H1 (cell line): ENCODE results near the gene LRRC25. TPM values are rescaled to one million over a fixed set of nuclear protein-coding genes. Genes with fewer than 3 reads are reported as not detected.

ENCODE experiments used
- CTCF ChIA-PET: fragments of 300-600 bp; sonication (Branson Sonifier 250); formaldehyde crosslinking; loops from one replicate; lab custom pipeline; 2021; ENCODE audit not compliant: partially characterized antibody; lab: Charles Lee
- POLR2A ChIA-PET: fragments of 300-600 bp; sonication (Branson Sonifier 250); formaldehyde crosslinking; loops from one replicate; lab custom pipeline; 2021; ENCODE audit warnings: inconsistent platforms; ENCODE audit not compliant: partially characterized antibody; lab: Charles Lee
- DNase-seq, 2 experiments: peaks; one replicate each; pipeline versions ENCODE4 v3.0.0 to v3.0.0-alpha.2; 2010 to 2022; ENCODE audit warnings: low spot score in 2 of 2, low read depth in 1 of 2, mixed read lengths in 1 of 2
- FAIRE-seq: peaks from 2 replicates; lab custom pipeline; 2011; peaks lifted over from hg19 to GRCh38; lab: Jason Lieb, UNC
- H2AFZ ChIP-seq: 2 replicates; pipeline ENCODE4 v1.8.1; 2012; ENCODE audit warnings: low read length, inconsistent platforms
- H2AK5ac ChIP-seq: 2 replicates; pipeline ENCODE4 v1.6.1; 2013; ENCODE audit warnings: low read depth, low read length
- H2BK120ac ChIP-seq: replicated peaks from 2 replicates; pipeline ENCODE3; 2013; ENCODE audit warnings: low read depth, low read length, inconsistent platforms
- H2BK12ac ChIP-seq: 2 replicates; pipeline ENCODE4 v1.6.1; 2013; ENCODE audit warnings: low read depth, low read length
- H2BK15ac ChIP-seq: 2 replicates; pipeline ENCODE4 v1.6.1; 2013; ENCODE audit warnings: low read length
- H2BK20ac ChIP-seq: 2 replicates; pipeline ENCODE4 v1.6.1; 2013; ENCODE audit warnings: low read length
- H2BK5ac ChIP-seq: 2 replicates; pipeline ENCODE4 v1.6.1; 2013; ENCODE audit warnings: low read depth, low read length
- H3K14ac ChIP-seq: 2 replicates; pipeline ENCODE4 v1.6.1; 2013; ENCODE audit warnings: inconsistent platforms; ENCODE audit not compliant: insufficient read length
- H3K18ac ChIP-seq: 2 replicates; pipeline ENCODE4 v1.6.1; 2013; ENCODE audit warnings: low read length; ENCODE audit errors: extremely low read depth
- H3K23ac ChIP-seq: 2 replicates; pipeline ENCODE4 v1.6.1; 2013; ENCODE audit warnings: inconsistent platforms; ENCODE audit not compliant: insufficient read length
- H3K23me2 ChIP-seq: 2 replicates; pipeline ENCODE4 v1.6.1; 2013; ENCODE audit warnings: low read depth, low read length
- H3K27ac ChIP-seq: 2 replicates; pipeline ENCODE4 v1.6.1; 2011; ENCODE audit warnings: low read depth, low read length, inconsistent platforms
- H3K27me3 ChIP-seq, 4 experiments: replicated peaks in 1 of 4; 1 replicate in 1 of 4; 2 replicates in 3 of 4; pipeline versions ENCODE4 v1.6.1 to v1.8.1; 2011 to 2013; ENCODE audit warnings: low read length in 3 of 4, mild to moderate bottlenecking in 3 of 4, inconsistent platforms in 2 of 4, mixed read lengths in 2 of 4, moderate library complexity in 1 of 4; ENCODE audit not compliant: control insufficient read depth in 3 of 4, insufficient read depth in 3 of 4; ENCODE audit errors: extremely low read depth in 1 of 4
- H3K36me3 ChIP-seq, 4 experiments: 2 replicates each; pipeline versions ENCODE4 v1.6.1 to v1.8.1; 2011 to 2013; ENCODE audit warnings: mild to moderate bottlenecking in 4 of 4, low read length in 3 of 4, moderate library complexity in 2 of 4, control low read depth in 1 of 4, inconsistent platforms in 1 of 4; ENCODE audit not compliant: insufficient read depth in 4 of 4, control insufficient read depth in 2 of 4
- H3K4ac ChIP-seq: replicated peaks from 2 replicates; pipeline ENCODE3; 2013; ENCODE audit warnings: low read length, low read depth, mixed read lengths, inconsistent platforms; ENCODE audit not compliant: insufficient read length
- H3K4me1 ChIP-seq, 4 experiments: replicated peaks in 1 of 4; 1 replicate in 1 of 4; 2 replicates in 3 of 4; pipeline versions ENCODE4 v1.6.1 to v1.8.1; 2011 to 2013; ENCODE audit warnings: low read length in 3 of 4, inconsistent platforms in 2 of 4, mixed read lengths in 1 of 4; ENCODE audit not compliant: insufficient read depth in 4 of 4, control insufficient read depth in 3 of 4
- H3K4me2 ChIP-seq, 2 experiments: 2 replicates each; pipeline versions ENCODE4 v1.6.1 to v1.8.1; 2011 to 2013; ENCODE audit warnings: low read depth in 2 of 2, low read length in 2 of 2, control low read depth in 1 of 2, inconsistent platforms in 1 of 2, mild to moderate bottlenecking in 1 of 2; ENCODE audit not compliant: insufficient read depth in 1 of 2
- H3K4me3 ChIP-seq, 4 experiments: fragments of 200-600, 300-600 bp in 1 of 4; sonication (generic), shearing (Covaris generic), sonication (Bioruptor Twin) in 1 of 4; 2 replicates each; pipeline versions ENCODE4 v1.5.1 to v1.8.1; 2011 to 2016; ENCODE audit warnings: low read length in 4 of 4, low read depth in 3 of 4, control low read depth in 2 of 4, inconsistent platforms in 2 of 4, mild to moderate bottlenecking in 2 of 4, mixed read lengths in 1 of 4, moderate library complexity in 1 of 4; ENCODE audit not compliant: insufficient read depth in 2 of 4; ENCODE audit errors: extremely low read depth in 1 of 4
- H3K56ac ChIP-seq: replicated peaks from 2 replicates; pipeline ENCODE3; 2013; ENCODE audit warnings: low read depth, mild to moderate bottlenecking, mixed read lengths, low read length, inconsistent platforms; ENCODE audit not compliant: insufficient read length
- H3K79me1 ChIP-seq: 2 replicates; pipeline ENCODE4 v1.6.1; 2013; ENCODE audit warnings: low read depth, low read length, control low read depth
- H3K79me2 ChIP-seq, 2 experiments: 2 replicates each; pipeline versions ENCODE4 v1.6.1 to v1.8.1; 2012 to 2013; ENCODE audit warnings: low read length in 2 of 2, mild to moderate bottlenecking in 2 of 2, inconsistent platforms in 1 of 2; ENCODE audit not compliant: insufficient read depth in 2 of 2, control insufficient read depth in 1 of 2
- H3K9ac ChIP-seq, 4 experiments: replicated peaks in 1 of 4; 1 replicate in 1 of 4; 2 replicates in 3 of 4; pipeline versions ENCODE4 v1.6.1 to v1.8.1; 2011 to 2013; ENCODE audit warnings: low read depth in 3 of 4, low read length in 3 of 4, control low read depth in 2 of 4, mild to moderate bottlenecking in 2 of 4, moderate library complexity in 2 of 4, inconsistent platforms in 1 of 4; ENCODE audit errors: extremely low read depth in 1 of 4
- H3K9me3 ChIP-seq, 2 experiments: 2 replicates each; pipeline versions ENCODE4 v1.6.1 to v1.8.1; 2012 to 2013; ENCODE audit warnings: mild to moderate bottlenecking in 2 of 2, moderate library complexity in 2 of 2, control low read depth in 1 of 2, inconsistent platforms in 1 of 2, low read depth in 1 of 2, low read length in 1 of 2, mixed read lengths in 1 of 2; ENCODE audit not compliant: insufficient read depth in 2 of 2
- H4K20me1 ChIP-seq, 2 experiments: replicated peaks in 1 of 2; 2 replicates each; pipeline versions ENCODE3 to v1.8.1; 2011 to 2013; ENCODE audit warnings: inconsistent platforms in 2 of 2, low read length in 2 of 2, mild to moderate bottlenecking in 1 of 2; ENCODE audit not compliant: insufficient read depth in 2 of 2, control insufficient read depth in 1 of 2
- H4K5ac ChIP-seq: 2 replicates; pipeline ENCODE4 v1.6.1; 2013; ENCODE audit warnings: low read length, low read depth, mixed read lengths, inconsistent platforms; ENCODE audit not compliant: insufficient read length
- H4K8ac ChIP-seq: 2 replicates; pipeline ENCODE4 v1.8.0; 2013; ENCODE audit warnings: mild to moderate bottlenecking, moderate library complexity, low read length, inconsistent platforms; ENCODE audit not compliant: insufficient read depth; ENCODE audit errors: extremely low read depth
- H4K91ac ChIP-seq: replicated peaks from 2 replicates; pipeline ENCODE3; 2013; ENCODE audit warnings: low read length, mixed read lengths, inconsistent platforms; ENCODE audit not compliant: insufficient read length
- BACH1 ChIP-seq: IDR thresholded peaks from 2 replicates; pipeline ENCODE4 v1.6.1; 2012; ENCODE audit warnings: low read length, improper control_type of control experiment
- BCL11A ChIP-seq, 2 experiments: IDR thresholded peaks; one replicate each; pipeline ENCODE4 v1.6.1; 2011; ENCODE audit warnings: low read depth in 2 of 2, low read length in 2 of 2, mild to moderate bottlenecking in 2 of 2
- GABPA ChIP-seq: IDR thresholded peaks from 2 replicates; pipeline ENCODE4 v1.6.1; 2011; ENCODE audit warnings: mild to moderate bottlenecking, low read length, moderate library complexity, borderline replicate concordance; ENCODE audit not compliant: insufficient read depth
- HDAC2 ChIP-seq, 2 experiments: fragments of 300-600 bp in 1 of 2; sonication (generic) in 1 of 2; IDR thresholded peaks; 2 replicates each; pipeline ENCODE4 v1.6.1; 2011 to 2012; ENCODE audit warnings: low read depth in 2 of 2, low read length in 2 of 2, mild to moderate bottlenecking in 2 of 2, moderate library complexity in 2 of 2, borderline replicate concordance in 1 of 2, inconsistent platforms in 1 of 2
- JUN ChIP-seq: IDR thresholded peaks from 2 replicates; pipeline ENCODE4 v1.6.1; 2011; ENCODE audit warnings: low read depth, mild to moderate bottlenecking, improper control_type of control experiment, low read length
- JUND ChIP-seq: IDR thresholded peaks from 2 replicates; pipeline ENCODE4 v1.6.1; 2011; ENCODE audit warnings: mild to moderate bottlenecking, improper control_type of control experiment, low read length
- POLR2AphosphoS5 ChIP-seq: IDR thresholded peaks from 2 replicates; pipeline ENCODE4 v1.6.1; 2011; ENCODE audit warnings: low read depth, low read length
- SP4 ChIP-seq: IDR thresholded peaks from 2 replicates; pipeline ENCODE4 v1.6.1; 2012; ENCODE audit warnings: low read length, inconsistent platforms
- TAF1 ChIP-seq: IDR thresholded peaks from 2 replicates; pipeline ENCODE4 v1.6.1; 2011; ENCODE audit warnings: mild to moderate bottlenecking, low read depth, low read length
- TAF7 ChIP-seq: optimal IDR thresholded peaks from 2 replicates; pipeline ENCODE3; 2011; ENCODE audit warnings: low read depth, mild to moderate bottlenecking, inconsistent platforms, low read length, moderate library complexity, borderline replicate concordance
- ZNF274 ChIP-seq: IDR thresholded peaks from 2 replicates; pipeline ENCODE4 v1.7.0; 2012; ENCODE audit warnings: low read length, borderline replicate concordance; ENCODE audit errors: extremely low read depth
- WGBS, 2 experiments: shearing (Covaris generic) in 1 of 2; methylation state at CpG; one replicate each; pipeline versions ENCODE4 v1.1.6 to v1.1.7; 2013 to 2015; ENCODE audit warnings: low lambda C conversion rate in 2 of 2, mixed read lengths in 2 of 2, inconsistent platforms in 1 of 2, low coverage in 1 of 2, missing lambda C conversion rate in 1 of 2; ENCODE audit not compliant: insufficient replicate concordance in 2 of 2, insufficient coverage in 1 of 2, insufficient read length in 1 of 2; ENCODE audit errors: extremely low coverage in 1 of 2, missing lambda C conversion rate in 1 of 2; 5-methylcytosine and 5-hydroxymethylcytosine counted together
- polyA plus RNA-seq, 7 experiments: library from polyadenylated mRNA; depleted of rRNA in 3 of 7; stranded (reverse) in 5 of 7; unstranded in 2 of 7; fragments of >200 nt in 5 of 7; fragments of 200-250 nt in 2 of 7; gene quantifications; 1 replicate in 5 of 7; 2 replicates in 1 of 7; 4 replicates in 1 of 7; pipeline versions ENCODE4 v1.2.1 to v1.2.3, GENCODE V29; 2011 to 2013; ENCODE audit warnings: missing spikeins in 2 of 7, mixed read lengths in 2 of 7
- total RNA-seq: library from RNA; stranded (reverse); fragmentation: NEBNext Ultra II Directional; extraction: Animal tissue kit (Norgen Biotek cat#: 25700); gene quantifications from 2 replicates; pipeline ENCODE4 v1.2.1, GENCODE V29; 2021

Gene LRRC25
- total and polyA plus RNA-seq, 2 of the 8 experiments (the other 6 are each of a cell fraction or from before 2014, with no cell fraction given) = 0.20 to 0.41 TPM

DNA sequence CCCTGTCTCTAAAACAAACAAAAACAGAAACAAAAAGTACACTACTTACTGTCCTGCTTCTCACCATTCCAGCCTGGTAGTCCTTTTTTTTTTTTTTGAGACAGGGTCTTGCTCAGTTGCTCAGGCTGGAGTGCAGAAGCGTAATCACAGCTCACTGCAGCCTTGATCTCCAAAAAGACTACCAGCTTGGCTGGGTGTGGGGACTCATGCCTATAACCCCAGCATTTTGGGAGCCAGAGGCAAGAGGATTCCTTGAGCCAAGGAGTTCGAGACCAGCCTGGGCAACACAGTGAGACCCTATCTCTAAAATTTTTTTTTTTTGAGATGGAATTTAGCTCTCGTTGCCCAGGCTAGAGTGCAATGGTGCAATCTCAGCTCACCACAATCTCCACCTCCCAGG lies 16.6 kb downstream of the LRRC25 start:
- FAIRE-seq (no peak), DNase-seq (no peak)
- Histone ChIP-seq H3K4ac (no peak overlapping the region), H3K14ac (no peak overlapping the region), H4K91ac (no peak overlapping the region), H3K18ac (no peak overlapping the region), H2AK5ac (no peak overlapping the region; the same call in 1 of the 2 replicates), H3K79me1 (no peaks in the 10 kb centered on the region), H3K4me3 (no peak overlapping the region), H3K9me3 (no peaks in the 10 kb centered on the region), H4K20me1 (no peaks in the 10 kb centered on the region), H3K56ac (no peak overlapping the region), H2BK5ac (no peak overlapping the region), H2AFZ (no peak overlapping the region), H3K23me2 (no peaks in the 10 kb centered on the region), H3K4me2 (no peak overlapping the region), H2BK15ac (no peak overlapping the region), H3K23ac (no peak overlapping the region), H3K9ac (no peak overlapping the region), H3K79me2 (no peaks in the 10 kb centered on the region), H3K36me3 (no peaks in the 10 kb centered on the region), H3K4me1 (peaks cover 0 to 6% (median 3%) of the 10 kb centered on the region in 4 experiments; a peak in 2 of 7 replicates), H4K5ac (no peak overlapping the region), H4K8ac (no peak overlapping the region), H2BK120ac (no peak overlapping the region), H3K27me3 (no peaks in the 10 kb centered on the region), H2BK12ac (0 out of 2 replicates have a peak overlapping the region, but pooled peaks have one; percentile 40), H3K27ac (no peak overlapping the region), H2BK20ac (peak overlapping the region; percentile 90; the same call in 1 of the 2 replicates)
- ChIA-PET POLR2A (interaction anchor here (0.9 to 2.0 kb wide), 4 partner anchors 13 to 100 kb away, joined by 3 to 10 read pairs (median 6); partner anchors contain the start of gene JUND), CTCF (interaction anchor here (0.6 to 2.1 kb wide), 17 partner anchors 9 to 443 kb away, joined by 3 to 17 read pairs (median 4); partner anchors contain the start of gene JUND)
- 80% methylated on average over 3 of the region's 3 CpGs; no CpG with 5 or more reads in 1 of the 2 experiments for WGBS, 2 experiments
- TF ChIP-seq ZNF274 (no peak), BACH1 (no peak), SP4 (no peak), TAF7 (no peak), HDAC2 (IDR thresholded peaks at IDR 0.05; ENCODE audit: borderline replicate concordance in 1 of 2, low read depth in 2 of 2, low read length in 2 of 2) (no peak), GABPA (no peak), POLR2AphosphoS5 (no peak), BCL11A (IDR thresholded peaks at IDR 0.05; ENCODE audit: low read depth in 2 of 2, low read length in 2 of 2) (no peak), JUND (no peak), TAF1 (no peak), JUN (no peak)
